NCI-H1694 (cell line): ENCODE results near the gene RASSF6.
A peak's percentile ranks its signal among the peaks of the same experiment; 100 is the strongest.
"Not testable (repeated sequence)": the region's sequence is repeated elsewhere in the genome, so short reads cannot be mapped to it uniquely, and the experiment has no call there.

Experiments
- DNase-seq: peaks from one replicate; lab custom pipeline; 2025; lab: John Stamatoyannopoulos, UW

RASSF6 gene, protein sequence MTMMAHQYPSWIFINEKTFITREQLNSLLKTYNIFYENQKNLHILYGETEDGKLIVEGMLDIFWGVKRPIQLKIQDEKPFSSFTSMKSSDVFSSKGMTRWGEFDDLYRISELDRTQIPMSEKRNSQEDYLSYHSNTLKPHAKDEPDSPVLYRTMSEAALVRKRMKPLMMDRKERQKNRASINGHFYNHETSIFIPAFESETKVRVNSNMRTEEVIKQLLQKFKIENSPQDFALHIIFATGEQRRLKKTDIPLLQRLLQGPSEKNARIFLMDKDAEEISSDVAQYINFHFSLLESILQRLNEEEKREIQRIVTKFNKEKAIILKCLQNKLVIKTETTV

DNA sequence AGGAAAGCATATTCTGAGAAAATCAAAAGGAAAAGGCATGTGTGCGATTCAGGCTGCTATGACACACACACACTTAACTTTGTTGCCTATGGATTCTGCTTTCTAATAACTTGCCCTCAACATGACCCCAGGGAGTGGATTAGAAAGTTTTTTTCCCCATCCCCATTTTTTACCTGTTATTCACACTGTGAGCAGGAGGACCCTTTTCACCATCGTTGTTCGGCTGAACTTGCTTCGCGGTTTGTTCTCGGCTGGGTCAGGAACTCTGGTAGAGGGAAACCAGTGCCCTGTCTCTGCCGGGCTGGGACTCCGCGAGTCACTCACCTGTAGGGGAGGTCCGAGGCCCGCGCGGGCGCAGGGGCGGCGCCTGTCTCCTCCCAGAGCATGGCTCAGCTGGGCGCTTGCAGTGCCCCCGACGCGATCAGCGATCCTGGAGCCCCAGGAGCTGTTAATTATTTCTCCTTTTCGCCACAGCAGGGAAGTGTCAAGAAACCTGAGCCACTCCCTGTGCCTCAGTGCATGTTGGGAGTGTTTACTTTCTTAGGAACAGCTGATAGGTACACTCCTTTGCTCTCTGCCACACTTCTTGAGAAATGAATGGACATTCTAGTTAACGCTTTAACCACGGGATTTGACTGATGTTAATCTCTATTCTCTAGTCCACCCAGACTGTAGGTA is at the start of gene RASSF6:
TSS of gene RASSF6 (minus strand) at position 322 of the 678 bp plus-strand sequence. CDS start 8,641 bp downstream, outside the sequence.
- DNase-seq = no peak

DNA sequence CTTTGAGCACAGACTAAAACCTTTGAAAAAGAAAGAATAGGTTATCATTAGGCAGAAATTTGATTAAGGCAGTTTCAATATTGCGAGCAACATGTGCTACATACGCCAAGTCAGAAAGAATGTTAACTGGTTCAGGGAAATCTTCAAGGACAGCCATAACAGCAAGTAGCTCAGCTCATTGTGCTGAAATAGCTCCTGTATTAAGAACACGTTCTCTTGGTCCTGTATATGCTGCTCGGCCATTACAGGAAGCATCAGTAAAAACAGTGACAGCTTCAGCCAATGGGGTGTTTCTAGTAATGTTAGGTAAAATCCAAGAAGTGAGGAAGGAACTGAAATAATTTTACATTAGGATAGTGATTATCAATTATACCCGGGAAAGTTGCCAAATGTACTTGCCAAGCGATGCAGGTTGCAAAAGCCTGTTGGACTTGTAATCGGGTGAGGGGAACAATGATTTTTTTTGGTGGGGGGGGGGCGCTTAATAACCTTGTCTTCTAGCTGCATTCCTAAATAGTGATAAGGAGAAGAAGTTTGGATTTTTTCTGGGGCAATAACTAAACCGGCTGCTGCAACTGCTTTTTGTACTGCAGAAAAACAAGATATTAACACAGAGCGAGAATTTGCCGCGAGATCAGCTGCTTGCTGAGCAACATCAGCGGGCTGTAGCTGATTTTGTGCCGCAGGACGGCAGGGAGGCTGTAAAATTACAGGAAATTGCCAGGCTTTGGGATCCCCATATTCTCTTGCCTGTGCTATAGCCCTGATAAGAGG is 49.4 kb upstream of the RASSF6 start:
- no peak for DNase-seq

- DNase-seq = peak; percentile 83
Measured at GRCh38 chr4:73668782-73669201, 48.6 kb upstream of the RASSF6 start.

DNA sequence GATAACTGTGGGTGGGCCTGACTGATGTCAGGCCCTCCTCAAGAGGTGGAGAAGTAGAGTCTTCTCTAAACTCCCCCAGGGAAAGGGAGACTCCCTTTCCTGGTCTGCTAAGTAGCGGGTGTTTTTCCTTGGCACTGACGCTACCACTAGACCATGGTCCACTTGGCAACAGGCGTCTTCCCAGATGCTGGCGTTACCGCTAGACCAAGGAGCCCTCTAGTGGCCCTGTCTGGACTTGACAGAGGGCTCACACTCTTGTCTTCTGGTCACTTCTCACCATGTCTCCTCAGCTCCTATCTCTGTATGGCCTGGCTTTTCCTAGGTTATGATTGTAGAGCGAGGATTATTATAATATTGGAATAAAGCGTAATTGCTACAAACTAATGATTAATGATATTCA is 45.7 kb upstream of the RASSF6 start:
- DNase-seq = not testable (repeated sequence)

- DNase-seq = no peak
Measured at GRCh38 chr4:73664470-73664869, 44.2 kb upstream of the RASSF6 start.

DNA sequence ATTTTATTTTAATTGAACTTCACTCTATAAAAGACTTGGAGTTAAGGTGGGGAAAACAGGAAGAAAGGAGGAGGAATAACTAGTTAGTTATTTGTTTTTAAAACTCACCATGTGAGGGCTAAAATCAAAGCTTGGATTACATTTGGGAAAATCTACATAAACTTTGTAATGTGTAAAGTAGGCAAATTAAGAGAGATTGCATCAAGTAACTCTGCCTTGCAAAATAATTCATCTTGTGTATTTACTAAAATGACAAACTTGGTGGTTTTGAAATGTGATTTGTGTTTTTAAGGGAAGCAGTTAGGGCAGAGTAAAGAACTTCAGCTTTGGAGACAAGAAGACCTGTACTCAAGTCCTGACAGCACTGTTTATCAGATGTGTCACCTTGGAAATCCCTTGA is 43.3 kb upstream of the RASSF6 start:
- no peak for DNase-seq

GRCh38 chr4:73662709-73663546 is 42.7 kb upstream of the RASSF6 start:
- DNase-seq = peak; percentile 13

DNA sequence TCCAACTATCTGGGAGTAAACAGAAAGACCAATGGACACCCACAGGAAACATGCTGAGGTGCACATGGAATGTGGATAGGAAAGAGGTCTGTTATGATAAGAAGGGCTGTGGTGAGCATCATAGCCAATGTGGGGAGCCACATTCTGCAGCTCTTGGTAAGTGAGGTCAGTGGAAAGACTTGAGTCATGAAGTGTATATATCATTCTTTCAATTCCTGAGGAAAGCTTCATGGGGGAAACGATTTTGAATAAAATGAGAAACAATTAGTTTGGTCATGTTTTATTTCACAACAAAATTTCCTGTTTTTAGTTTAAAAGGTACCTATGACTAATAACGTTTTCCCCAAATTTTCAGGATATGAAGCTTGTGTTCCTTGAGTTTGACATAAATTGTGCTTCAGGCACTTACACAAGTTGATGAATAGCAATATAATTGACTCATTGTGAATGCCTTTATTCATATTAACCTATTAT is 41.4 kb upstream of the RASSF6 start:
- DNase-seq = no peak

GRCh38 chr4:73660808-73661207 is 40.6 kb upstream of the RASSF6 start:
- no peak for DNase-seq

- peak; percentile 67 for DNase-seq
Measured at GRCh38 chr4:73653695-73654106, 33.5 kb upstream of the RASSF6 start.

DNA sequence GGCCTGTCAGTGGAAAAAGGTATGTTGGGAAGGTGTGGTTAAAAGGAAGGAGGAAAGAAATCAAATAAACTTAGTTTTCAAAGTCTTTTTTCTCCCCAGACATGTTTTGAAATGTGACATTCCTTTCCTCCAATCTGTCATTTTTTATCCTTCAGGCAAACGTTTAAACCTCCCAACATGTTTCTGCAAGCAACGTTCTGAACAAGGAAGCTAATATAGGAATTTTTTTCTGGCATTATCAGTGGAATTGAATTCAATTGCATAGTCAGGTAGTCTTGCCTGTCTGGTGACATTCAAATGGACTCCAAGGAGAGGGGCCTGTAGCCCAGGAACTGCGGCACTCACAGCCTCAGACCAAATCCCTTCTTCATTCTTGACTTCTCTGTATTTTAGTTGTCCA is 30.0 kb upstream of the RASSF6 start:
- DNase-seq = no peak

DNA sequence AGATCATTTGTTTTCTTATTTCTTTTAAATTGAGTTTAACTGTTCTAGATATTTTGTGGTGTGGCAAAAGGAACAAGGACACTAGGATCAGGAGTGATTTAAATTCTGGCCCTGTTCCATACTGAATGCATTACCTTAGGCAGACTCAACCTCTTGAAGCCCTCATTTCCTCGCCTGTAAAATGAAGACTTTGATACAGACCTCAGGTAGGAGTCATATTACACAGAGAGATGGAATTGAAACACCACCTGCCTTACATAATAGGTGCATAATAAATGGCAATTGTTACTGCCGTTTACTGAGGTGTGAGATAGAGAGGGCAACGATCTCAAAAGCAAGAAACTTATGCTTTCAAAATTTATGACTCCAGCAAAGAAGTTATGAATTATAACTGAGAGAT is 28.2 kb upstream of the RASSF6 start:
- no peak for DNase-seq

- DNase-seq = no peak
Measured at GRCh38 chr4:73646117-73646516, 25.9 kb upstream of the RASSF6 start.

DNA sequence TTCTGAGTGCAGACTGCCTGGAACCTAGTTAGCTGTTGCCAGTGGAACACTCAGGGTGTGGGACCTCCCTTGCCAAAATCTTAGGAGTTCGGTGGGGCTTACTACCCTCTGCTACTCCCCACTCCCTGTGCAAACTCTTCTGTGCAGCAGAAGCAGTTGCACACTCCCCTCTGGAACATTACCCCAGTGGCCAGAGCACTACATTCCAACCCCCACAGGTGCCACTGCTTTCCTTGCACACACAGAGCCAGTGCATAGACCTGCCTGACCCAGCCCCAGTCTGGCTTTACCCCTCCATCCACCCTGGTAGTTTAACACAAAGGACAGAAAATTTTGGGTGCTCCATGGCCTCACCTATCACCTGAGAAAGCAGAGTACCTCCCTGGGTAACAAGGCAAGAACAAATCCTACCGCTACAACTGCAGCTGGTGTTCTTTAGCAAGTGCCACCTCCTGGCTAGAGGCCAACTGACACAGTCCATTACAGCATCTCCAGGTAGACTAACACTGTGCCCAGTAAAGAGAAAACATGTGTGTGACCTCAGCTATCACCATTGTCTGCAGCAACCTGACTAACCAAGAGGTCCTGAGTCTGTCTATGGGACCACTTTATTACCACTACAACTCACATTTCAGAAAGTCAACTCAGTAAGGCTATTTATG is 11.5 kb upstream of the RASSF6 start:
- DNase-seq = no peak

DNA sequence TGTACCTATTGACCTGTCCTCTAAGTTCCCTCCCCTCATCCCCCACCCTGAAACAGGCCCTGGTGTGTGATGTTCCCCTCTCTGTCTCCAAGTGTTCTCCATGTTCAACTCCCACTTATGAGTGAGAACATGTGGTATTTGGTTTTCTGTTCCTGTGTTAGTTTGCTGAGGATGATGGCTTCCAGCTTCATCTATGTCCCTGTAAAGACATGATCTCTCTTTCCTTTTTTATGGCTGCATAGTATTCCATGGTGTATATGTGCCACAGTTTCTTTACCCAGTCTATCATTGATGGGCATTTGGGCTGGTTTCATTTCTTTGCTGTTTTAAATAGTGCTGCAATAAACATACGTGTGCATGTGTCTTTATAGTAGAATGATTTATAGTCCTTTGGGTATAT is 8.6 kb upstream of the RASSF6 start:
- not testable (repeated sequence) for DNase-seq

- DNase-seq = no peak
Measured at GRCh38 chr4:73621357-73621756, 1.1 kb upstream of the RASSF6 start.

GRCh38 chr4:73619346-73619745 is 890 bp downstream of the RASSF6 start:
- no peak for DNase-seq

GRCh38 chr4:73617256-73617655 is 3.0 kb downstream of the RASSF6 start:
- DNase-seq = no peak

- DNase-seq = no peak
Measured at GRCh38 chr4:73615613-73616012, 4.6 kb downstream of the RASSF6 start.

DNA sequence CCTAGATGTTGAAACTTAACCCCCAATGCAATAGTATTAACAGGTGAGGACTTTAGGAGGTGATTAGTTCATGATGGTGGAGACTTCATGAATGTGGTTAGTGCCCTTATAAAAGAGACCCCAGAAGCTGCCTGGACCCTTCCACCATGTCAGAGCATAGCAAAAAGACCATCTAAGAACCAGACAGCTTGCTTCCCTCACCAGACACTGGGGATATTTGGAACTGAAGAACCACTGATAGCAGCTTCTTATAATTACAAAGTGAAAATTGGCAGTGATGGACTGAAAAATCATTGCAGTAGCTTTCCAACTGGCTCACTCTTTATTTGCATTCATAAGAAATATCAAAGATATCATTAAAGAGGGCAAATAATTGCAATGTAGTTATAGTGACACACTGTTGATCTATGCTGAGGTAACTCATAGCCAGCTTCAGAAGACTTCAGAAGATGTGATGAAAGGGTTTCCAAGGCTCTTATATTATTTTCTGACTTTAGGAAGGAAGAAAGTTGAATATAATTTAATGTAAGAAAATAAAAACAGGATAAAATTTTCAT is 5.8 kb downstream of the RASSF6 start:
- no peak for DNase-seq

- no peak for DNase-seq
Measured at GRCh38 chr4:73613130-73613529, 7.1 kb downstream of the RASSF6 start.
